Left lung (tissue), 10 donors: ENCODE measurements around the gene RPL37. TPM values are rescaled to one million over a fixed set of nuclear protein-coding genes. Genes with fewer than 3 reads are reported as not detected.

Experiments
- ATAC-seq: fragments of 200-7000 bp; cut with Tn5 transposase; one replicate; pipeline ENCODE4 v1.9.1; 2020; ENCODE audit warnings: moderate library complexity
- DNase-seq, 4 donors: peaks; one replicate each; pipeline ENCODE4 v3.0.0-alpha.2; 2013 to 2020
- H3K27ac ChIP-seq, 2 donors: fragments of 200-600 bp; sonication (generic) in 1 of 2; one replicate each; pipeline versions ENCODE4 v1.5.0 to v1.8.0; 2020 to 2021
- H3K27me3 ChIP-seq, 2 donors: fragments of 200-600 bp; sonication (generic) in 1 of 2; one replicate each; pipeline versions ENCODE4 v1.5.0 to v1.8.0; 2020 to 2021
- H3K36me3 ChIP-seq, 2 donors: fragments of 200-600 bp; sonication (generic) in 1 of 2; one replicate each; pipeline versions ENCODE4 v1.5.0 to v1.8.0; 2020 to 2021
- H3K4me1 ChIP-seq, 2 donors: fragments of 200-600 bp; one replicate each; pipeline ENCODE4 v1.8.0; 2021
- H3K4me3 ChIP-seq, 2 donors: fragments of 200-600 bp; sonication (generic) in 1 of 2; one replicate each; pipeline versions ENCODE4 v1.5.0 to v1.8.0; 2020 to 2021; ENCODE audit warnings: mild to moderate bottlenecking in 1 of 2
- H3K9me3 ChIP-seq, 2 donors: fragments of 200-600 bp; sonication (generic) in 1 of 2; one replicate each; pipeline versions ENCODE4 v1.5.0 to v1.8.0; 2020 to 2021
- CTCF ChIP-seq, 2 donors: fragments of 200-600 bp; sonication (generic) in 1 of 2; IDR thresholded peaks; one replicate each; pipeline versions ENCODE4 v1.5.0 to v1.8.0; 2021; ENCODE audit warnings: antibody characterized with exemption in 2 of 2
- intact Hi-C, 2 donors: fragments of 100-400 bp; cut with DNase I; formaldehyde crosslinking; loops; one replicate each; pipeline versions ENCODE4 v1.11.2 to v1.14.2; 2022
- polyA plus RNA-seq, 6 donors: library from polyadenylated mRNA; unstranded; fragments of 120-200 nt; gene quantifications; one replicate each; pipeline ENCODE4 v1.2.1, GENCODE V29; 2013; ENCODE audit not compliant: insufficient read length in 6 of 6
- total RNA-seq, 2 donors: library from RNA; stranded (reverse); fragmentation: NEBNext Ultra II Directional; extraction: Animal tissue kit (Norgen Biotek cat#: 25700); gene quantifications; one replicate each; pipeline ENCODE4 v1.2.1, GENCODE V29; 2021
- donor health status: DM: no; HTN: yes; CAD: no.
- donor health status: DM: no; HTN: no; CAD: no.

Gene RPL37
- total and polyA plus RNA-seq, 8 donors: 941 to 2,731 (median 2,301) TPM

- intact Hi-C loops: no loop called here
- ATAC-seq: peak; percentile 53
- peak in 1 of 4 donors; percentile 21 for DNase-seq
- Histone ChIP-seq H3K27me3 (no peaks in the 10 kb centered on the region), H3K4me3 (no peak overlapping the region), H3K36me3 (peaks cover 0 to 5% of the 10 kb centered on the region in 2 donors), H3K27ac (no peak overlapping the region), H3K9me3 (no peaks in the 10 kb centered on the region), H3K4me1 (peaks cover 5 to 47% of the 10 kb centered on the region in 2 donors)
- TF ChIP-seq CTCF (IDR thresholded peaks at IDR 0.05): no peak
Measured at GRCh38 chr5:40781843-40782409, 53.1 kb downstream of the RPL37 start.

- no peak for TF ChIP-seq CTCF (IDR thresholded peaks at IDR 0.05)
- intact Hi-C loops: no loop called here
Measured at GRCh38 chr5:40780858-40781257, 54.2 kb downstream of the RPL37 start.

GRCh38 chr5:40780199-40780598, 54.8 kb downstream of the RPL37 start:
- ATAC-seq: no peak
- Histone ChIP-seq H3K36me3 (peaks cover 3 to 22% of the 10 kb centered on the region in 2 donors), H3K27ac (peak overlapping the region in 1 of 2 donors; percentile 10), H3K27me3 (no peaks in the 10 kb centered on the region), H3K9me3 (no peaks in the 10 kb centered on the region), H3K4me1 (peaks cover 5 to 60% of the 10 kb centered on the region in 2 donors), H3K4me3 (no peak overlapping the region)
- intact Hi-C loops: no loop called here
- no peak for DNase-seq
- no peak for TF ChIP-seq CTCF (IDR thresholded peaks at IDR 0.05)

More at GRCh38 chr5:40780858-40781257, 54.2 kb downstream of the RPL37 start:
- Histone ChIP-seq H3K9me3 (no peaks in the 10 kb centered on the region), H3K27me3 (no peaks in the 10 kb centered on the region), H3K4me3 (no peak overlapping the region), H3K27ac (peak overlapping the region in 1 of 2 donors; percentile 10), H3K36me3 (peaks cover 2 to 16% of the 10 kb centered on the region in 2 donors), H3K4me1 (peaks cover 5 to 56% of the 10 kb centered on the region in 2 donors)
- DNase-seq (no peak), ATAC-seq (no peak)

DNA sequence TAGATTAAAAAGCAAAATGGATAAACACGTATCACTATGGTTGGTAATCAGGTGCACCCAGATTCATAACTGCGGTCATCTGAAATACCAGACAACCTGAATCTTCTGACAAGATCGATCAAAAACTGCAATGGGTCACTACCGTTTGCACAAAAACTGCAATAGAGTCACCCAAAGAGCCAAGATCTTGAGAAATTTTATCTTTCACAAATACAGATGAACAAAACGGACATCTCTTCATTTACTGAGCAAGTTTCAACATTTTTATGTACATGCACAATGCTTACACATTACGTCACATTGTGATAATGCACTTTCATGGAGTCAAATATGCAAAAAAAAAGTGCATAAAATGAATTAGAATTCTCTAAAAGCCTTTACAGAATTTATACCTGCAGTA, 55.5 kb downstream of the RPL37 start:
- no peak for TF ChIP-seq CTCF (IDR thresholded peaks at IDR 0.05)
- H3K9me3 ChIP-seq: no peaks in the 10 kb centered on the region
- H3K4me1 ChIP-seq: peaks cover 5 to 56% of the 10 kb centered on the region in 2 donors
- H3K4me3 ChIP-seq: no peak overlapping the region
- intact Hi-C loops: no loop called here
- no peak overlapping the region for H3K27ac ChIP-seq
- DNase-seq: no peak
- no peaks in the 10 kb centered on the region for H3K27me3 ChIP-seq
- no peak for ATAC-seq
- H3K36me3 ChIP-seq: peaks cover 3 to 28% of the 10 kb centered on the region in 2 donors

DNA sequence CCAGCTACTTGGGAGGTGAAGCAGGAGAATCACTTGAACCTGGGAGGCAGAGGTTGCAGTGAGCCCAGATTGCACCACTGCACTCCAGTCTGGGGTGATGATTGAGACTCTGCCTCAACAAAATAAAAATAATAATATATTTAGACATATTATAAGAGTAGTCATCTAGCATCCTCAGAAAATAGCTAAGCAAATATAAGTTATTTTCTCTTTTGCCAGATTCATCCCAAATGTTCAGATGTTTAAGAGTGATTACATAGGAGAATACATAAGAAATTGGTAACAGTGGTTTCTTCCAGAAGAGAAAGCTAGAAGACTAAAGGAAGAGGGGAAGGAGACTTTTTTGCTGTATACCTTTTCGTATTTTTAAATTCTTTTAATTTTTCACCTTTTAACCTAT, 56.9 kb downstream of the RPL37 start:
- no peak for ATAC-seq

More for the DNA sequence above, 56.9 kb downstream of the RPL37 start:
- peaks cover 0 to 51% of the 10 kb centered on the region in 2 donors for H3K4me1 ChIP-seq
- TF ChIP-seq CTCF (IDR thresholded peaks at IDR 0.05): no peak
- no peak for DNase-seq
- no peaks in the 10 kb centered on the region for H3K9me3 ChIP-seq
- H3K4me3 ChIP-seq: no peak overlapping the region
- intact Hi-C loops: no loop called here
- H3K27ac ChIP-seq: no peak overlapping the region
- H3K27me3 ChIP-seq: no peaks in the 10 kb centered on the region
- peaks cover 3 to 36% of the 10 kb centered on the region in 2 donors for H3K36me3 ChIP-seq
